SU-DHL-6 (cell line): Measurements from ENCODE around the gene CLEC4F.

Experiments used
- H2AFZ ChIP-seq: fragments of 200-600 bp; sonication (generic); 2 replicates; pipeline ENCODE4 v1.6.1; 2014; ENCODE audit warnings: low read depth, mild to moderate bottlenecking, moderate library complexity, mixed read lengths, antibody characterized with exemption, low read length; ENCODE audit not compliant: severe bottlenecking
- H3F3A ChIP-seq: fragments of 200-600 bp; shearing (Covaris generic); 2 replicates; pipeline ENCODE4 v1.6.0; 2016; ENCODE audit warnings: antibody characterized with exemption, mild to moderate bottlenecking; ENCODE audit not compliant: insufficient read depth
- H3K27ac ChIP-seq: fragments of 200-600 bp; sonication (generic); 2 replicates; pipeline ENCODE4 v1.5.1; 2016; ENCODE audit warnings: low read depth, mild to moderate bottlenecking, low read length, moderate library complexity, mixed read lengths
- H3K27me3 ChIP-seq: fragments of 200-600 bp; sonication (generic), shearing (Covaris generic); 2 replicates; pipeline ENCODE4 v1.6.0; 2014; ENCODE audit warnings: mild to moderate bottlenecking, low read length
- H3K36me3 ChIP-seq: fragments of 200-600 bp; sonication (generic); 2 replicates; pipeline ENCODE4 v1.6.1; 2014; ENCODE audit warnings: mild to moderate bottlenecking, low read length, mixed read lengths
- H3K4me2 ChIP-seq: fragments of 300-600, 200-600 bp; shearing (Covaris generic), sonication (generic); 2 replicates; pipeline ENCODE4 v1.6.0; 2014; ENCODE audit warnings: low read length, low read depth, mild to moderate bottlenecking; ENCODE audit not compliant: poor library complexity, severe bottlenecking
- H3K4me3 ChIP-seq: fragments of 200-600 bp; sonication (generic); 2 replicates; pipeline ENCODE4 v1.5.1; 2014; ENCODE audit warnings: antibody characterized with exemption, low read length, mild to moderate bottlenecking, mixed read lengths; ENCODE audit not compliant: insufficient read depth, poor library complexity, severe bottlenecking
- H3K79me2 ChIP-seq: fragments of 200-600 bp; sonication (generic); 2 replicates; pipeline ENCODE4 v1.6.1; 2014; ENCODE audit warnings: mild to moderate bottlenecking, low read length, moderate library complexity; ENCODE audit not compliant: insufficient read depth
- H3K9ac ChIP-seq: fragments of 200-600 bp; sonication (generic); 2 replicates; pipeline ENCODE4 v1.7.0; 2014; ENCODE audit warnings: mild to moderate bottlenecking, low read length
- H3K9me2 ChIP-seq: fragments of 200-600 bp; sonication (generic); replicated peaks from 2 replicates; pipeline ENCODE4 v1.6.1; 2014; ENCODE audit warnings: low read length; ENCODE audit not compliant: insufficient read depth
- H3K9me3 ChIP-seq: fragments of 200-600 bp; sonication (generic); 2 replicates; pipeline ENCODE4 v1.6.1; 2014; ENCODE audit warnings: low read length, mixed read lengths; ENCODE audit not compliant: insufficient read depth
- H4K20me1 ChIP-seq: fragments of 200-600 bp; sonication (generic); 2 replicates; pipeline ENCODE4 v1.6.1; 2014; ENCODE audit warnings: low read depth, mild to moderate bottlenecking, antibody characterized with exemption, low read length, moderate library complexity, mixed read lengths
- EZH2phosphoT487 ChIP-seq: fragments of 200-600 bp; sonication (generic), shearing (Covaris generic); conservative IDR thresholded peaks from 2 replicates; pipeline ENCODE4 v1.6.1; 2018; ENCODE audit warnings: mild to moderate bottlenecking, antibody characterized with exemption, low read length, moderate library complexity, mixed read lengths
- TF ChIP-seq, protein P1 (sequence below): fragments of 200-600 bp; sonication (generic); IDR thresholded peaks from one replicate; pipeline ENCODE4 v1.5.1; 2017; ENCODE audit warnings: antibody characterized with exemption, mild to moderate bottlenecking, low read length, moderate library complexity; ENCODE audit not compliant: insufficient read depth, poor library complexity, severe bottlenecking

Gene CLEC4F

DNA sequence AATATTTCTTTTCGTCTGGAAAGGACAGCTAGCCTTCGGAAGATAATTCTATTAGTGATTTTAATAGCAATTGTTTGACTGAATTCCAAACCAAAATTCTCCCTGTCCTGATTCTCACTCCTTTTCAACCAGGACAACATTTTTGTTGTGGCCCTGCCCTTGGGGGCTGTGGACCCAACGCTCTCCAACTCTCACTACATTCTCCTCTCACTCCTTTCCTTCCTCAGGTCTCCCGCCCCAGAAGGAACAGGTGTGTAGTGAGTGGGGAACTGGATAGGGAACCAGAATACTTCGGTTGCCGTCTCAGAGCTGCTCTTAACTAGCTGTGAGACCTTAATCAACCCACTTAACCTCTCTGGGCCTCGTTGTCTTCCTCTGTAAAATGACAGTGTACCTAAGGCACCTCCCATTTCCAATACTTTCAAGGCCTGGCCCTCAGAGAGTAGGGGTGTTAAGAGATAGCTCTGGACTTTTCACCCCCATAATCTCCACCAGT, 51.8 kb downstream of the CLEC4F start:
- Histone ChIP-seq H3K36me3 (no peaks in the 10 kb centered on the region), H3K9ac (no peak overlapping the region), H3K4me3 (no peak overlapping the region), H3K9me2 (no peaks in the 10 kb centered on the region), H3K27me3 (no peaks in the 10 kb centered on the region), H3K79me2 (no peaks in the 10 kb centered on the region), H2AFZ (no peak overlapping the region), H3K4me2 (peak overlapping the region; percentile 26), H3F3A (no peaks in the 10 kb centered on the region; the same call in 1 of the 2 replicates), H3K9me3 (no peaks in the 10 kb centered on the region), H4K20me1 (no peaks in the 10 kb centered on the region), H3K27ac (no peak overlapping the region)
- TF ChIP-seq, protein P1, sequence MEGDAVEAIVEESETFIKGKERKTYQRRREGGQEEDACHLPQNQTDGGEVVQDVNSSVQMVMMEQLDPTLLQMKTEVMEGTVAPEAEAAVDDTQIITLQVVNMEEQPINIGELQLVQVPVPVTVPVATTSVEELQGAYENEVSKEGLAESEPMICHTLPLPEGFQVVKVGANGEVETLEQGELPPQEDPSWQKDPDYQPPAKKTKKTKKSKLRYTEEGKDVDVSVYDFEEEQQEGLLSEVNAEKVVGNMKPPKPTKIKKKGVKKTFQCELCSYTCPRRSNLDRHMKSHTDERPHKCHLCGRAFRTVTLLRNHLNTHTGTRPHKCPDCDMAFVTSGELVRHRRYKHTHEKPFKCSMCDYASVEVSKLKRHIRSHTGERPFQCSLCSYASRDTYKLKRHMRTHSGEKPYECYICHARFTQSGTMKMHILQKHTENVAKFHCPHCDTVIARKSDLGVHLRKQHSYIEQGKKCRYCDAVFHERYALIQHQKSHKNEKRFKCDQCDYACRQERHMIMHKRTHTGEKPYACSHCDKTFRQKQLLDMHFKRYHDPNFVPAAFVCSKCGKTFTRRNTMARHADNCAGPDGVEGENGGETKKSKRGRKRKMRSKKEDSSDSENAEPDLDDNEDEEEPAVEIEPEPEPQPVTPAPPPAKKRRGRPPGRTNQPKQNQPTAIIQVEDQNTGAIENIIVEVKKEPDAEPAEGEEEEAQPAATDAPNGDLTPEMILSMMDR = no peak
- no peak for TF ChIP-seq EZH2phosphoT487

DNA sequence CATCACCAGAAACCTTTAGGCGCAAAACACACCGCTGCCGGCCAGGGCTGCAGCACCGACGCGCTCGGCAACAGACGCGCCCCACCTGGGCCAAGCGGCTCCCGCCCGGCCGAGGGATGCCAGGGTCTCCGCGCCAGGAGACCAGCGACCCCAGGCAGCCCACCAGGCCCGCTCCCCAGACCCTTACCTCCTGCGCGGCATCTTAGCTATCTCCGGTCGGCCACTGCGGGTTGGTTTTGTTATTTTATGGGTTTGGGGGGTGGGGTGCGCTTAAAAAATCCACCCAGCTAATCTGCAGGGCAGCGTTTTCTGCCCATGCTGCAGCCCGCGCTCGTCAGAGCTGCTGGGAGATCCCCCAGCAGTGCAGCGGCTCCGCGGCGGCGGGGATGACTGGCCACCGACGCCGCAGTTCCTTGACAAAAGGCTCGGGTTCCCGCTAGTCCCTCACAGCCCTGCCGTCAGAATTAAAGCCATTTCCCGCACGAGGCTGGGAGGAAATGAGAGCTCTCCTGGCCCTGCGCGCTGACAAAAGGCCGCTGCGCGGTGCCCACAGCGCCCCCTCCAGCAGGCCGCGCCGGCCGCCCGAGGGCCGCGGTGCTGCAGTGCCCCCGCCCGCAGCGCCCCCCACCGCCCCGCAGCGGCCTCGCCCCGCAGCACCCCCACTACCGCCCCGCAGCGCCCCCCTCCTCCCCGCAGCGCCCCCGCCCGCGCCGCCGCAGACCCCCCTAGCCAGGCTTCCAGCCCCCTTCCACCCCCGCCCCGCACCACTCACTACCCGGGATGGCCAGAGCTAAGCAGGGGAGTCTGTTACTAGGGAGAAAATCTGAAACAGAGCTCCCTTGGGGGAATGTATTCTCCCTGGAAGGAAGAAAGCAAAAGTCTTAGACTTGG, 52.5 kb downstream of the CLEC4F start, which contains the start of gene ADD2:
Gene ADD2 (minus strand): TSS at position 502 of the 891 bp plus-strand sequence. CDS start 61,792 bp downstream, outside the sequence.
- H3K4me2 ChIP-seq = peak within 1 kb of the TSS; percentile 56

DNA sequence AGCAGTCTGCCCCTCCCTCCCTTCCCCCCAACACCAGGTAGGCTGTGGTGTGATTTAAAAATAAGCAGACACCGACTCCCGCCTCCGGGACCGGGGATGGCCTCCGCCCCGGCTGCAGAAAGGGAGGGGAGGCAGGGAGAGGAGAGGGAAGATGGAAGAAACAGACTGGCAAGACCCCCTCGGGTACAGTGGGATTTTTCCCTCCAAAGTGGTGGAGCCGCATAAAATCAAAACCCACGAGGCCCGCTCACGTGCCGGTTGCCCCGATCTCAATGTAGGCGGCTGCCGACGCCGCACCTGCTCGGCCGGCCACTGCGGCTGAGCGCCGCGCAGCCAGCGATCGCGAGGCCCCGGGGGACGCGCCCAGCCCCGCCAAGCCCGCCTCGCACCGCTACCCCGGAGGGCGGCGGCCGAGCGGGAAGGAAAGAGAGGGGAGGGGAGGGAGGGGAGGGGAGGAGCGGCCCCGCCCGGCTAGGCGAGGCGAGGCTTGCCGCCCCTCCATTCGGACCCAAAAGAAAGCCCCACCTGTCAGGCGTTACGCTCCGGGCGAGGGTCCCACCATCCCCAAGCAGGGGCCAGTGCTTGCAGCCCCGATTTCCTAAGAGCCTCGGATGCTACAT, 53.2 kb downstream of the CLEC4F start:
- H2AFZ ChIP-seq = peak overlapping the region; percentile 49
- no peak overlapping the region for H3K27ac ChIP-seq
- H3F3A ChIP-seq = no peaks in the 10 kb centered on the region; the same call in 1 of the 2 replicates
- no peaks in the 10 kb centered on the region for H3K9me3 ChIP-seq
- no peaks in the 10 kb centered on the region for H3K36me3 ChIP-seq
- TF ChIP-seq, protein P1 = no peak
- TF ChIP-seq EZH2phosphoT487 = no peak
- no peaks in the 10 kb centered on the region for H3K9me2 ChIP-seq
- H3K79me2 ChIP-seq = no peaks in the 10 kb centered on the region
- H3K9ac ChIP-seq = peak overlapping the region; percentile 52
- H3K27me3 ChIP-seq = no peaks in the 10 kb centered on the region
- H3K4me3 ChIP-seq = peak overlapping the region; percentile 49
- no peaks in the 10 kb centered on the region for H4K20me1 ChIP-seq
- peak overlapping the region; percentile 56 for H3K4me2 ChIP-seq

More for the DNA sequence above, 52.5 kb downstream of the CLEC4F start, which contains the start of gene ADD2:
- Histone ChIP-seq H3K4me3 (peak within 1 kb of the TSS; percentile 49), H3K27me3 (no peaks in the 10 kb centered on the region), H3K9ac (peak within 1 kb of the TSS; percentile 52), H3K36me3 (no peaks in the 10 kb centered on the region), H3K9me3 (no peaks in the 10 kb centered on the region), H3K27ac (no peak within 1 kb of the TSS), H2AFZ (peak within 1 kb of the TSS; percentile 49), H3K9me2 (no peaks in the 10 kb centered on the region), H3K79me2 (no peaks in the 10 kb centered on the region), H3F3A (no peaks in the 10 kb centered on the region; the same call in 1 of the 2 replicates), H4K20me1 (no peaks in the 10 kb centered on the region)
- TF ChIP-seq, protein P1 = no peak
- 0 out of 2 replicates have a peak, but pooled peaks have one; percentile 20 for TF ChIP-seq EZH2phosphoT487
